Natural killer cell treated with Interleukin-12 subunit alpha and Interleukin-12 subunit beta and Interleukin-15 and Interleukin-18, amount 100 ng/mL, for 72 hours (primary cell): ENCODE data around the gene KLHL13. TPM values are rescaled to one million over a fixed set of nuclear protein-coding genes. Genes with fewer than 3 reads are reported as not detected.
"Not testable (repeated sequence)": the region's sequence is repeated elsewhere in the genome, so short reads cannot be mapped to it uniquely, and the experiment has no call there.

Experiments used
- ATAC-seq, 2 donors: fragments of 150-1000 bp; cut with Tn5 transposase in 1 of 2; sonication (Bioruptor Pico), chemical (Tn5 transposase) in 1 of 2; 2 replicates each; pipeline ENCODE4 v1.10.0; 2021
- DNase-seq: peaks from one replicate; pipeline ENCODE4 v3.0.0; 2022; ENCODE audit warnings: low spot score
- H3K27ac Mint-ChIP-seq, 2 donors: 1 replicate in 1 of 2; 2 replicates in 1 of 2; pipeline ENCODE4 v1.8.0; 2022; ENCODE audit warnings: mixed read lengths in 2 of 2, mild to moderate bottlenecking in 1 of 2, moderate library complexity in 1 of 2
- H3K27me3 Mint-ChIP-seq, 2 donors: 1 replicate in 1 of 2; 2 replicates in 1 of 2; pipeline ENCODE4 v1.8.0; 2022; ENCODE audit warnings: mixed read lengths in 2 of 2
- H3K36me3 Mint-ChIP-seq: one replicate; pipeline ENCODE4 v1.8.0; 2022; ENCODE audit warnings: mixed read lengths
- H3K4me1 Mint-ChIP-seq, 2 donors: 1 replicate in 1 of 2; 2 replicates in 1 of 2; pipeline ENCODE4 v1.8.0; 2022; ENCODE audit warnings: low read depth in 2 of 2, mixed read lengths in 2 of 2, mild to moderate bottlenecking in 1 of 2
- H3K4me3 Mint-ChIP-seq: one replicate; pipeline ENCODE4 v1.8.0; 2022; ENCODE audit warnings: mixed read lengths
- H3K9me3 Mint-ChIP-seq: 2 replicates; pipeline ENCODE4 v1.8.0; 2022; ENCODE audit warnings: mixed read lengths
- total RNA-seq, 2 donors: library from RNA; stranded (reverse); gene quantifications; one replicate each; pipeline ENCODE4 v1.2.3, GENCODE V29; 2022

Gene KLHL13
- total RNA-seq, 2 donors from 2014 or later: 0.86 to 1.0 TPM

DNA sequence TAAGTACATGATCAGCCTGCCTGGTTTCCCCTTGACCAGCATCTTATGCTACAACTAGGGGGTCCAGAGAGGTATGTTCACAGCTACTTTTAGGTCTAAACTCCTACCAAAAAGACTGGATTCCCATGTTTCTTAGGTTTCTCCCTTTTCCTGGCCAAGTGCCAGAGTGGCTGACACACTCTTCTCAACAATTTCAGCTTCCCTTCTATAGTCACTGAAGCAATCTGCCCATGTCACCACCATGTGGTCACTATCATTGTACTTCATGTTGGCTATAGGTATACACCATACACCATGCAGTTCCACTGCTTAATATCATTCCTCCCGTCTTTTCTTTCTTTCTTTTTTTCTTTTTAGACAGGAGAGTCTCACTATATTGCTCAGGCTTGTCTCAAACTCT lies 66.9 kb downstream of the KLHL13 start:
- no peak for DNase-seq
- Mint-ChIP-seq H3K4me3 (no peak overlapping the region), H3K27me3 (peaks cover 0 to 5% of the 10 kb centered on the region in 2 donors), H3K4me1 (peaks cover 4 to 7% of the 10 kb centered on the region in 2 donors), H3K36me3 (no peaks in the 10 kb centered on the region), H3K27ac (no peak overlapping the region), H3K9me3 (peaks cover under 1% of the 10 kb centered on the region)
- ATAC-seq: no peak

GRCh38 chrX:118047446-118048186 lies 69.0 kb downstream of the KLHL13 start:
- Mint-ChIP-seq H3K36me3 (no peaks in the 10 kb centered on the region), H3K4me1 (peaks cover 4 to 7% of the 10 kb centered on the region in 2 donors), H3K27ac (no peak overlapping the region), H3K27me3 (peaks cover 0 to 5% of the 10 kb centered on the region in 2 donors), H3K9me3 (peaks cover 2% of the 10 kb centered on the region), H3K4me3 (no peak overlapping the region)
- DNase-seq (no peak), ATAC-seq (no peak)

- Mint-ChIP-seq H3K4me3 (no peak overlapping the region), H3K27me3 (no peaks in the 10 kb centered on the region), H3K9me3 (peaks cover 4% of the 10 kb centered on the region), H3K36me3 (no peaks in the 10 kb centered on the region), H3K27ac (no peak overlapping the region), H3K4me1 (peaks cover 0 to 3% of the 10 kb centered on the region in 2 donors)
- ATAC-seq (peak in 1 of 2 donors; percentile 57), DNase-seq (no peak)
Measured at GRCh38 chrX:118039591-118039990, 77.0 kb downstream of the KLHL13 start.

DNA sequence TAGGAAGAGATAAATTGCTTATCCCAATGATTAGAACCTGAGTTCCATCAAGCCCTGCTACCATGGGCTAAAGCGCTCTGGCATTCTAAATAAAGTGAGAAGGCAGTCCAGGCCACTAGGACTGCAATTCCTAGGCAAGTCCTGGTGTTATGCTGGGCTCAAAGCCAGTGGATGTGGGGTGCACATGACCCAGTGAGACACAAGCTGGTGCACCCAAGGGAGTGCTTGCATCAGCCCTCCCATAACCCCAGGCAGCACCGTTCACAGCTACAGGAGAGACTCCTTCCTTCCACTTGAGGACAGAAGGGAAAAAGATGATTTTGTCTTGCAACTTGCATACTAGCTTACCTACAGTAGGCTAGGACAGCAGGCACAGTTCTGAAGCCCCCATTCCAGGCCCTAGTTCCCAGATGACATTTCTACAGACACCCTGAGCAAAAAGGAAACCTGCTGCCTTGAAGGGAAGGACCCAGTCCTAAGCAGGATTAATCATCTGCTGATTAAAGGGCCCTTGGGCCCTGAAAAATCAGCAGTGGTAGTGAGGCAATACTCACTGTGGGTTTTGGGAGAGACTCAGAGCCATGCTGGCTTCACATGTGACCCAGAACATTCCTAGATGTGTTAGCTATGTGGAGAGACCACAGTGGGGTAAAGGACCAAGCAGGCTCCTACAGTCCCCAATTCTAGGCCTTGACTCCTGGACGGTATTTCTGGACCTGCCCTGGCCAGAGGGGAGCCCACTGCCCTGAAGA lies 77.8 kb downstream of the KLHL13 start:
- H3K36me3 Mint-ChIP-seq: no peaks in the 10 kb centered on the region
- peaks cover 3% of the 10 kb centered on the region for H3K9me3 Mint-ChIP-seq
- no peak for DNase-seq
- H3K27ac Mint-ChIP-seq: no peak overlapping the region
- no peak overlapping the region for H3K4me3 Mint-ChIP-seq
- peak in 1 of 2 donors; percentile 48 for ATAC-seq
- H3K4me1 Mint-ChIP-seq: peaks cover 0 to 3% of the 10 kb centered on the region in 2 donors
- H3K27me3 Mint-ChIP-seq: no peaks in the 10 kb centered on the region

DNA sequence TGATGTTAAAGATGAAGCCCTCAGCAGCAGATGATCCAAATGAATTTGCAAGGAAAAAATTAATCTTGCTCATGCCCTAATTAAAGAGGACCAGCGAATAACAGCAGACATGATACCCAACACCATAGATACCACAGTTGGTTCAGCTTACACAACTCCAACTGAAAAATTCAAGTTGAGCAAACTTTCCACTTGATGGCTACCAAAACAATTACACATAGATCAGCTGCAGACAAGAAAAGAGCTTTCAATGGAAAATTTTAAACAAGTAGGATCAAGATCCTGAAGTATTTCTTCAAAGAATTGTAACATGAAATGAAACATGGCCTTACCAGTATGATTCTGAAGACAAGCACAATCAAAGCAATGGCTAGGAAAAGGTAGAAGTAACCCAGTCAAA lies 90.0 kb downstream of the KLHL13 start:
- H3K27ac Mint-ChIP-seq: no peak overlapping the region
- DNase-seq (no peak), ATAC-seq (no peak)
- H3K36me3 Mint-ChIP-seq: no peaks in the 10 kb centered on the region
- peaks cover 0 to 11% of the 10 kb centered on the region in 2 donors for H3K27me3 Mint-ChIP-seq
- no peaks in the 10 kb centered on the region for H3K9me3 Mint-ChIP-seq
- H3K4me3 Mint-ChIP-seq: no peak overlapping the region
- H3K4me1 Mint-ChIP-seq: peaks cover 0 to 5% of the 10 kb centered on the region in 2 donors

DNA sequence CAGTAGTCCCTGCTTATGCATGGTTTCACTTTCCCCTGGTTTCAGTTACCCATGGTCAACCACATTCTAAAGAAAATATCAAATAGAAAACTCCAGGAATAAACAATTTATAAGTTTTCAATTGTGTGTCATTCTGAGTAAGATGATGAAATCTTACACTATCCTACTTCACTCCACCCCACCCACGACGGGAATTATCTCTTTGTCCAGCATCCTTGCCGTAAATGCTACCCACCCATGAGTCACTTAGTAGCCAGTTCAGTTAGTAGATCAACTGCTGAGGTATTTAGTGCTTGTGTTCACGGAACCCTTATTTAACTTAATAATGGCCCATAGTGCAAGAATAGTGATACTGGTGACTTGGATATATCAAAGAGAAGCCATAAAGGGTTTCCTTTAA lies 91.4 kb downstream of the KLHL13 start:
- Mint-ChIP-seq H3K36me3 (no peaks in the 10 kb centered on the region), H3K4me1 (peaks cover 0 to 5% of the 10 kb centered on the region in 2 donors), H3K27me3 (peaks cover 0 to 7% of the 10 kb centered on the region in 2 donors), H3K9me3 (no peaks in the 10 kb centered on the region), H3K27ac (no peak overlapping the region), H3K4me3 (no peak overlapping the region)
- no peak for DNase-seq
- ATAC-seq: no peak

DNA sequence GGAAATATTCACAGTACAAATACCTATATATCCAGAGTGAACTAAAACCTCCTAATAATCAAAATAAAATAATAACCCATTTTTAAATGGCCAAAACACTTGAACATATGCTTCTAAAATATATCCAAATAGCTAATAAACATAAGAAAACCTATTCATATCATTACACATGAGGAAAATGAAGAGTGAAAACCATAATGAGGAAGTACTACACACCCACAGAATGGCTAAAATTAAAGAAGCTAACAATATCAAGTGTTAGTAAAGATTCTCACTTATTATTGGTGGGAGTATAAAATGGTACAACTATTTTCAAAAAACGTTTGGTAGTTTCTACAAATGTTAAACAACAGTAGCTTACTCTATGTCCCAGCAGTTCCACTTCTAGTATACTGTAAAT lies 92.1 kb downstream of the KLHL13 start:
- peaks cover 0 to 5% of the 10 kb centered on the region in 2 donors for H3K4me1 Mint-ChIP-seq
- no peak for DNase-seq
- no peak overlapping the region for H3K27ac Mint-ChIP-seq
- no peak overlapping the region for H3K4me3 Mint-ChIP-seq
- no peak for ATAC-seq
- no peaks in the 10 kb centered on the region for H3K36me3 Mint-ChIP-seq
- H3K27me3 Mint-ChIP-seq: peaks cover 0 to 7% of the 10 kb centered on the region in 2 donors
- no peaks in the 10 kb centered on the region for H3K9me3 Mint-ChIP-seq

DNA sequence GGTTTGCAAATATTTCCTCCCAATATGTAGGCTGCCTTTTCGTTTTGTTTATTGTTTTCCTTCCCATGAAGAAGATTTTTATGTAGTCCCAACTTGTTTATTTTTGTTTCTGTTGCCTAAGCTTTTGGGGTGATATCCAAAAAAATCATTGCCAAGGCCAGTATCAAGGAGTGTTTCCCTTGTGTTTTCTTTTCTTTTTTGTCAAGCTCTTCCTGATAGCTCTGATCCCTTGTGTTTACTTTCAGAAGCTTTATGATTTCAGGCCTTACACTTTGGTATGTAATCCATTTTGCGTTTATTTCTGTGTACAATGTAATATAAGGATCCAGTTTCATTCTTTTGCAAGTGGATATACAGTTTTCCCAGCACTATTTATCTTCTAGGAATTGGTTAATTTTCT lies 93.9 kb downstream of the KLHL13 start:
- H3K4me1 Mint-ChIP-seq: peaks cover 0 to 4% of the 10 kb centered on the region in 2 donors
- no peak overlapping the region for H3K4me3 Mint-ChIP-seq
- H3K9me3 Mint-ChIP-seq: no peaks in the 10 kb centered on the region
- no peak for DNase-seq
- peaks cover 0 to 4% of the 10 kb centered on the region in 2 donors for H3K27me3 Mint-ChIP-seq
- no peak overlapping the region for H3K27ac Mint-ChIP-seq
- ATAC-seq: no peak
- H3K36me3 Mint-ChIP-seq: no peaks in the 10 kb centered on the region

- H3K4me3 Mint-ChIP-seq: no peak overlapping the region
- no peaks in the 10 kb centered on the region for H3K36me3 Mint-ChIP-seq
- no peak for ATAC-seq
- H3K27ac Mint-ChIP-seq: no peak overlapping the region
- H3K27me3 Mint-ChIP-seq: no peaks in the 10 kb centered on the region
- DNase-seq: no peak
- H3K9me3 Mint-ChIP-seq: peaks cover 3% of the 10 kb centered on the region
- H3K4me1 Mint-ChIP-seq: no peaks in the 10 kb centered on the region
Measured at GRCh38 chrX:118016422-118016821, 100.2 kb downstream of the KLHL13 start.

- H3K36me3 Mint-ChIP-seq, H3K9me3 Mint-ChIP-seq, ATAC-seq, H3K4me1 Mint-ChIP-seq, H3K4me3 Mint-ChIP-seq, DNase-seq, H3K27ac Mint-ChIP-seq, H3K27me3 Mint-ChIP-seq: not testable (repeated sequence)
Measured at GRCh38 chrX:118002417-118002816, 114.2 kb downstream of the KLHL13 start.

- Mint-ChIP-seq H3K27me3 (no peaks in the 10 kb centered on the region), H3K9me3 (peaks cover 3% of the 10 kb centered on the region), H3K36me3 (no peaks in the 10 kb centered on the region), H3K27ac (no peak overlapping the region), H3K4me1 (no peaks in the 10 kb centered on the region), H3K4me3 (no peak overlapping the region)
- ATAC-seq (no peak), DNase-seq (no peak)
Measured at GRCh38 chrX:118000518-118000917, 116.1 kb downstream of the KLHL13 start.

DNA sequence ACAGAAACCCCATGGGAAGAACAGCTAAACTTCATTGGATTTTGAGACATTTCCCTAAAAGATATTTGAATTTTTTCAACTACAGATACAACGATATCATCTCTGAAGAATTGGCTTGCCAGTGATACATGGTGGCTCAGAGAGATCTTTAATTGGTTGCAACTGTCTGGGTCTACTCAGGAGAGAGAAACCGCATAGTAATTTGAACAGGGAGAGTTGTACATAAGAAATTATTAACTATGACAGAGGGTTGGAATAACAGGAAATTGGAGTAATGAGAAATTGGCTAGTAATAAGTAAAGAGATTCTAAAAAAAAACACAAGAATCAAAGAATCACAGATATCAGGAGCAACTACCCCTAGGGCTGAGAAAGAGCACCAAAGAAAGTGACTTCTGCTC lies 118.4 kb downstream of the KLHL13 start:
- ATAC-seq: no peak
- no peak overlapping the region for H3K27ac Mint-ChIP-seq
- DNase-seq: no peak
- no peaks in the 10 kb centered on the region for H3K27me3 Mint-ChIP-seq
- no peaks in the 10 kb centered on the region for H3K36me3 Mint-ChIP-seq
- H3K4me1 Mint-ChIP-seq: no peaks in the 10 kb centered on the region
- no peak overlapping the region for H3K4me3 Mint-ChIP-seq
- H3K9me3 Mint-ChIP-seq: no peaks in the 10 kb centered on the region

DNA sequence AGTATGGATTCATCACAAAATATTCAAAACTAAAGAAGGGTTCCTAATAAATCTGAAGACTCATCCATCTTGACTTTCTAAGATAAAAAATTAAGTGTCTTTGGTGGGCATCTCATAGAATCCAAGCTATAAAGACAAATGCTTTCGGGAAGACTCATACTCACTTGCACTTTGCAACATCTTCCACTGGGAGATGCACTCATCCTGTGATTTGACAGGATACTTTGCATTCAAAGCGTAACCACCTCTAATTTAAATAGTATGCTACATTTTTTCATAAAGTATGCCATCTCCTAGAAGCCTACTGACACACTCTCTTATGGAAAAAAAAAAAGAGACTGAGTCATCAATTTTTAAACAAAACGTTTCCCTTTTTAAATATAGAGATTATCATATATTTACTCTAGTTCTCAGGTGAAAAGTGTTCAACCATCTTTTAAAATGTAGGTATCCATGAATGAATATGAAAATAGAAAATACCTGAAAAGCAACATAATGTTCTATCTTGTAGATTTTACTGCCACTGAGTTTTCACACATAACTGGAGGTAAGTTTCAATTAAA lies 119.6 kb downstream of the KLHL13 start:
- no peak for ATAC-seq

DNA sequence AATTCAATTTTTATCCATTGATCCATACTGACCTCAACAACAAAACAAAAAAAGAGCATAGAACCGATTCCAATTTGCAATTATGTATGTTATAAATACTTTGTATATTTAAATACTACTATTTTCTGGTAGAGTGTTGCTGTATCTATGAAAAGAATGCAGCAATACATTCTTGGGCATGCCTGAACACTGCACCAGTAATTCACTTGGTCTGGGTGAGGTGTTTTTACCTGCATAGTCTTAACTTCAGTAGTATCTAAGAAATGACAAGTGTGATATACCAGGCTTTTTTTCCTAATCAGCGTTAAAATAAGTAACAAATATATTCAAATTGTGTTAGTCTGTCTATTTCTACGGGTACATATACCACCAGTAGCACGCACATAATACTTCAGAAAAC lies 120.2 kb downstream of the KLHL13 start:
- Mint-ChIP-seq H3K4me1 (no peaks in the 10 kb centered on the region), H3K4me3 (no peak overlapping the region), H3K27ac (no peak overlapping the region), H3K9me3 (no peaks in the 10 kb centered on the region), H3K36me3 (no peaks in the 10 kb centered on the region), H3K27me3 (no peaks in the 10 kb centered on the region)
- DNase-seq (no peak), ATAC-seq (no peak)

More for the DNA sequence above, 119.6 kb downstream of the KLHL13 start:
- no peaks in the 10 kb centered on the region for H3K36me3 Mint-ChIP-seq
- no peak overlapping the region for H3K4me3 Mint-ChIP-seq
- no peak for DNase-seq
- H3K27me3 Mint-ChIP-seq: no peaks in the 10 kb centered on the region
- H3K9me3 Mint-ChIP-seq: no peaks in the 10 kb centered on the region
- no peak overlapping the region for H3K27ac Mint-ChIP-seq
- H3K4me1 Mint-ChIP-seq: no peaks in the 10 kb centered on the region
